GM21786 (cell line): Measurements from ENCODE around the gene DNAH1.
"Not testable (repeated sequence)": the region's sequence is repeated elsewhere in the genome, so short reads cannot be mapped to it uniquely, and the experiment has no call there.

ENCODE experiments used
- ATAC-seq: cut with Tn5 transposase; IDR thresholded peaks from one replicate; pipeline ENCODE4 v1.9.1; 2021; ENCODE audit not compliant: unreplicated experiment

The DNAH1 gene

DNA sequence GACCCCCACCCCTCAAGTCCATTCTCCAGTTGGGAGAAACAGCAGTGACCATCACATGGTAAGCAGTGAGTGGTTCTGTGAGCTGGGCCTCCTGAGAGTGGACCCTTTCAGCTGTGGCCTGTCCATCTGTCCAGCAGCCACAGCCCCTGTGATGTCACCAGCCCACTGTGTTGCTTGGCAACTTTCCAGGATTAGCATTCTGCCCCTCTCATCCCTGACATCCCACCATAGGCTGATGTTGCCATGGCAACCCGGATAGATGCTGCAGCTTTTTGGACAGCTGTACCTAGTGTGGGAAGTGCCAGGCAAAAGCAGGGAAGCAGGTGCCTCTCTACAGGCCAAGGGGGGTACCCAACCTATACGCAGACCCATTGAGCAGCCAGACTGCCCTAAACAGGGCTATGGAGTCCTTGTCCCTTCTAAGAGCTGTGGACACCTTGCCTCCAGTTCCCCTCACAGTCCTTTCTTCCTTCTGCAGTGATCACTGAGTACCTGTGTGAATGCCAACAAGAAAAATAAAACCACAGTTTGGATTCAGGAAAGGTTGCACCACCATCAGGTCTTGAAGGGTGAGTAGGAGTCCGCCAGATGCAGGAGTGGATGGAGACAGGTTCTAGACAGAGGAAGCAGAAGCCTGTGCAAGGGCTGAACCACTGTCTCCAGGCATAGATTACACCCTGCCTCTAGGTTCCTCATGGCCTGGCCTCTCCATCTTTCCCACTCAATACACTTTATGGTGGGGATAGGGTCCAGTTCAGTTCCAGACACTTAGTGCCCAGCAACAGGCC lies at the start of gene DNAH1:
DNAH1 (plus strand) TSS at position 343 of the 788 bp plus-strand sequence. CDS start 6,124 bp downstream, outside the sequence.
- ATAC-seq: no peak

DNA sequence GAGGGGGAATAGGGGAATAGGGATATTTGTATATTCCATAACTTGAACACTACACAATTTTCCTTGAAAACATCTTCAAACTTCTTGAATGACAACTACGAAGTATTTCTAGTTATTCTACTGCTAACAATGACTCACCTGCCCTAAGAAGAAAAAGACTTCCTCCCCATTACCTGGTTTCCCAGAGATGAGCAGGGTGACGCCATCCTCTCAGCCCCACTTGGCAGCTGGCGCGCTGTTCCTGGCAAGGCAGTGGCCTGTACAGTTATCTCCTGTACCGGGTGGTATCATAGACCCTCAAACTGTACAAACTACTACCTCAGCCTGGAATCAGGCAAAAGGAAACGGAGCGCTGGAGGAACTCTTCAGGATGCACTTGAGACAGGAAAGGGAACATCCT lies 48.1 kb upstream of the DNAH1 start:
- ATAC-seq: no peak

- no peak for ATAC-seq
These were observed 46.3 kb upstream of the DNAH1 start for GRCh38 chr3:52269776-52270175.

GRCh38 chr3:52270252-52270754 lies 45.8 kb upstream of the DNAH1 start:
- no peak for ATAC-seq

- ATAC-seq: not testable (repeated sequence)
These were observed 43.9 kb upstream of the DNAH1 start for GRCh38 chr3:52272172-52272571.

GRCh38 chr3:52272831-52273230 lies 43.3 kb upstream of the DNAH1 start:
- ATAC-seq: no peak

DNA sequence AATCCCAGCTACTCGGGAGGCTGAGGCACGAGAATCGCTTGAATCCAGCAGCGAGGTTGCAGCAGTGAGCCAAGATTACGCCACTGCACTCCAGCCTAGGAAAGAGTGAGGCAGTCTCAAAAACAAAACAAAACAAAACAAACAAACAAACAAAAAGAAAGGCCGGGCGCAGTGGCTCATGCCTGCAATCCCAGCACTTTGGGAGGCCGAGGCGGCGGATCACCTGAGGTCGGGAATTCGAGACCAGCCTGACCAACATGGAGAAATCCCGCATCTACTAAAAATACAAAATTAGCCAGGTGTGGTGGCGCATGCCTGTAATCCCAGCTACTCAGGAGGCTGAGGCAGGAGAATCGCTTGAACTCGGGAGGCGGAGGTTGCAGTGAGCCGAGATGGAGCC lies 41.3 kb upstream of the DNAH1 start:
- not testable (repeated sequence) for ATAC-seq

DNA sequence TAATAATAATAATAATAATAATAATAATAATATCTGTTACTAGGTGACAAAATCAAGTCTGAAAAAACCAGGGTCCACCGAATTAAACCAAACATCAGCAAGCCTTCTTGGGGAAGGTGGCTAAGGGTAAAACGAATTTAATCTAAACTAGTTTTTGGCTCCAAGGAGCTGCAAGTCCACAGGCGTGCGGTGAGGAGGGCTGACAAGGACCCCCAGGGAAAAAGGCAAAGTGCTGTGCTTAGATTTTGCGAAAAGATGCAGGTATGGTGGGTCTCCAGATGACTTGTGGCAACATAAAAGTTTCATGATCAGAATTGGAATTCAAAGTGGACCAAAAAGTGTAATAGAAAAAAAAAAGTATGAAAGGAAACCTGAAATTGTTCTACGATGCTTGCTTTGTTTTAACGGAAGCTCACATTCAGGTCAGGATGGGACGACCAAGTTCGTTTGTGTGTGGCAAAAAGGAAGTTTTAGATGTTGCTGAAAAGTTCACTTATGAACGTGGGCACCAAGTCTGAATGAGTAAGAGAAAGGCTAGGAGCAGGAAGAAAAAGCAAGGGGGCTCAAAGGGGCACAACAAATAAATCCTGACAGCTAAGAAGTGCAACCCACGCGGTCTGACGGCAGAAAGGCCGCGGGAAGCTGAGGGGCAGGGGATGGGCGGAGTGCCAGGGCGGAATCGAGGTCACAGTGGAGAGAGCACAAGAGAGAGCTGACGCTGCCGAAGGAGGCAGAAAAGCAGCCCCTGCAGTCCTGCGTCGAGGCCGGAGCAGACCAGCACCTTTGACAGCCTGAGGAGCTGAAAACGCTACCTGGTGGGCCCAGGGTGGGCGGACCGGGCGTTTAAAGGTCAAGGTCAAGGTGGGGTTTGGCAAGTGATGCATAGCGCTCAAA lies 38.8 kb upstream of the DNAH1 start:
- ATAC-seq: peak; percentile 36

- peak; percentile 51 for ATAC-seq
These were observed 38.1 kb upstream of the DNAH1 start for GRCh38 chr3:52277972-52278509.

- ATAC-seq: peak; percentile 69
These were observed 37.5 kb upstream of the DNAH1 start, which contains the start of gene WDR82 for GRCh38 chr3:52278510-52279069. WDR82 (minus strand) TSS chr3:52278649; CDS start chr3:52278361, 288 bp downstream.

DNA sequence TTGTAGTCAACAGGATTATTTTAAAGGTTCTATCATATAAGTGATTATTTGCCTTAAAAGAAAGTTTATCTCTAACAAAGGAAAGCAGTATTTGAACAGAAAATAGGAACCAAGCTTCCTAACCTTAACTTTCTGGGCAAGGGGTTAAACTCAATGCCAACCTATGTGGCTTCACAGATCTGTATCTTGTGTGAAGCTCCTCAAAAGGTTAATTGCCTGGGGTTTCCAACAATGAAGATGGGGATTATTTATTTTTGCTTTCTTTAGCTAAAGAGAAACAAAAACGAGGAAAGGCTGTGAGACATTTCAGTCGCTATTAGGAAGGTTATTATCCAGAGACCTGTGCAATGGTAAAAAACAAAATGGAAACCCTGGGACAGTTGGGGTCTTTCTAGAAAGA lies 36.5 kb upstream of the DNAH1 start:
- ATAC-seq: no peak

DNA sequence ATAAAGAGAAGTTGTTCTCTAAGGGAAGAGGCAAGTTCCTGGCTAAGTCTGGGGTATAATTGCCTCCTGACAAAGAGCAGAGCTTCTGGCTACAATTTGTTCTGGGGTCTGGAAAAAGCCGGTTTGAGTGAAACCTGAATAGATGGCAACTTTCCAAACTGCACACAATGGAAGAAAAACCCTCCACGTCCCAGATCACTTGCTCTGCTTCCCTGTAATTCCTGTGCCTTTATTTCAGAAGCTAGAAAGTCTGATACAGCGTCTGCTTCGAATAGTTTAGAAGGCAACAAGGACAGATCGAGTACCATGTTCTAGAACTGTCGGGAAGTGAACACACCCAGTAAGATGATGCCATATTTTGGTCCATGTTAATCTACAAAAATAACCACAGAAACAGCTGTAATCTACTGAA lies 36.1 kb upstream of the DNAH1 start:
- no peak for ATAC-seq

DNA sequence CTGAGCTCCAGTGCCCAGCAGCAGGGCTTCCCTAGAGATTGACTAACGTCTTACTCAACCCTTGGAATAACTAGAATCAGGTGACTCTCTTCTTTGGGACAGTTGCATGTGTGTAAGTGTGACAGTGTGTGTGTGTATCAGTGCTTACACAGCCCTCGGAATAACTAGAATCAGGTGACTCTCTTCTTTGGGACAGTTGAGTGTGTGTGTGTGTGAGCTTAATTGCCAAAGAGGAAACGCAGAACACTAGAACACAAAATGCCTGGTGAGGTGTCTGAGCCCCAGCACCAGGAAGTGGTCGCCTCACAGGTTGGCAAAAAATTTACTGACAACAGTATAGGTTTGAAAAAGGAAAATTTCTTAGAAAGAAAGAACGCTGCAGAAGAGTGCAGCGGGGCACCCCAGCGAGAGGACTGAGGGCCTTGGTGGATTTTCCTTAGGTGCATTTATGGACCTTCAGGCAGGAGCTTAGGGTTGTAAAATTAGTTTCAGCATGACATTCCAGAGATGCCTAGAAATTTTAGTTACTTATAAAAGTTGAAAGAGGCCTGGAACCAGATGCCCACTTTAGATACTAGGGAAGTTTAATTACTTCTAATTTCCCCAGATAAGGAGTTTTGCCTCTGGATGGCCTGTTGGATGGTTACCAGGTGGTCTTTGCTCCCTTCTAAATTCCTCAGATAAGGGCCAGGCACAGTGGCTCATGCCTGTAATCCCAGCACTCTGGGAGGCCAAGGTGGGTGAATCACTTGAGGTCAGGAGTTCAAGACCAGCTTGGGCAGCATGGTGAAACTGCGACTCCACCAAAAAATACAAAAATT lies 33.9 kb upstream of the DNAH1 start:
- no peak for ATAC-seq

- no peak for ATAC-seq
These were observed 32.8 kb upstream of the DNAH1 start for GRCh38 chr3:52283306-52283705.

GRCh38 chr3:52284051-52284450 lies 32.1 kb upstream of the DNAH1 start:
- not testable (repeated sequence) for ATAC-seq

GRCh38 chr3:52286777-52287110 lies 29.4 kb upstream of the DNAH1 start:
- ATAC-seq: no peak

- no peak for ATAC-seq
These were observed 27.4 kb upstream of the DNAH1 start for GRCh38 chr3:52288674-52289073.

GRCh38 chr3:52289338-52289746 lies 26.8 kb upstream of the DNAH1 start:
- ATAC-seq: no peak

- ATAC-seq: no peak
These were observed 26.1 kb upstream of the DNAH1 start for GRCh38 chr3:52289747-52290595.
